Smooth muscle cell (in vitro differentiated cells): ENCODE data around the gene THADA. TPM values are rescaled to one million over a fixed set of nuclear protein-coding genes. Genes with fewer than 3 reads are reported as not detected.

Source experiments
- DNase-seq: peaks from one replicate; lab custom pipeline; 2025; ENCODE audit not compliant: unreplicated experiment; lab: John Stamatoyannopoulos, UW
- H2AFZ ChIP-seq: fragments of 200-600 bp; sonication (generic); 2 replicates; pipeline ENCODE4 v1.6.0; 2016; ENCODE audit warnings: antibody characterized with exemption, low read depth, mild to moderate bottlenecking
- H3F3A ChIP-seq: fragments of 200-600 bp; sonication (generic); 2 replicates; pipeline ENCODE4 v1.6.0; 2017; ENCODE audit warnings: antibody characterized with exemption, low read depth
- H3K27ac ChIP-seq: fragments of 200-600 bp; sonication (generic); 2 replicates; pipeline ENCODE4 v1.5.1; 2016; ENCODE audit warnings: low read depth, mild to moderate bottlenecking
- H3K27me3 ChIP-seq: fragments of 200-600 bp; sonication (generic); 2 replicates; pipeline ENCODE4 v1.6.1; 2016; ENCODE audit warnings: low read depth, mild to moderate bottlenecking
- H3K36me3 ChIP-seq: fragments of 200-600 bp; sonication (generic); 2 replicates; pipeline ENCODE4 v1.5.1; 2016; ENCODE audit warnings: low read depth
- H3K4me1 ChIP-seq: fragments of 200-600 bp; sonication (generic); 2 replicates; pipeline ENCODE4 v1.5.1; 2016; ENCODE audit warnings: low read depth
- H3K4me2 ChIP-seq: fragments of 200-600 bp; sonication (generic); 2 replicates; pipeline ENCODE4 v1.6.0; 2016; ENCODE audit warnings: mild to moderate bottlenecking
- H3K4me3 ChIP-seq: fragments of 200-600 bp; sonication (generic); 2 replicates; pipeline ENCODE4 v1.5.1; 2016; ENCODE audit warnings: mild to moderate bottlenecking
- H3K79me2 ChIP-seq: fragments of 200-600 bp; sonication (generic); 2 replicates; pipeline ENCODE4 v1.6.0; 2016; ENCODE audit warnings: low read depth, mild to moderate bottlenecking
- H3K9ac ChIP-seq: fragments of 200-600 bp; sonication (generic); 2 replicates; pipeline ENCODE4 v1.6.0; 2016; ENCODE audit warnings: low read depth
- H3K9me3 ChIP-seq: fragments of 200-600 bp; sonication (generic); replicated peaks from 2 replicates; pipeline ENCODE4 v1.5.1; 2016; ENCODE audit warnings: low read depth
- H4K20me1 ChIP-seq: fragments of 200-600 bp; sonication (generic); 2 replicates; pipeline ENCODE4 v1.6.0; 2016; ENCODE audit warnings: low read depth
- CTCF ChIP-seq: fragments of 200-600 bp; sonication (generic); IDR thresholded peaks from 2 replicates; pipeline ENCODE4 v1.5.1; 2017; ENCODE audit warnings: borderline replicate concordance, mild to moderate bottlenecking, antibody characterized with exemption; ENCODE audit not compliant: insufficient read depth, poor library complexity, severe bottlenecking
- WGBS: methylation state at CpG from one replicate; pipeline ENCODE4 v1.1.7; 2016; ENCODE audit warnings: low lambda C conversion rate; 5-methylcytosine and 5-hydroxymethylcytosine counted together
- polyA plus RNA-seq: library from polyadenylated mRNA; unstranded; fragments of >200 nt; fragmentation: Nextera tagmentation; extraction: Ambion mirVana; gene quantifications from 2 replicates; pipeline ENCODE4 v1.2.1, GENCODE V29; 2016
- total RNA-seq: library from RNA; depleted of rRNA; stranded (reverse); fragments of >200 nt; gene quantifications from 2 replicates; pipeline ENCODE4 v1.2.3, GENCODE V29; 2014

Gene THADA
- total and polyA plus RNA-seq, 2 experiments from 2014 or later = 11.3 to 20.9 TPM

GRCh38 chr2:43210467-43211303, 385.2 kb downstream of the THADA start:
- Histone ChIP-seq H2AFZ (no peak overlapping the region), H3K9ac (no peak overlapping the region), H3K4me2 (no peak overlapping the region), H3K4me3 (no peak overlapping the region), H3K27me3 (no peaks in the 10 kb centered on the region), H3K36me3 (no peaks in the 10 kb centered on the region), H3K9me3 (no peaks in the 10 kb centered on the region), H4K20me1 (no peaks in the 10 kb centered on the region), H3K27ac (no peak overlapping the region), H3F3A (no peaks in the 10 kb centered on the region), H3K79me2 (no peaks in the 10 kb centered on the region), H3K4me1 (no peaks in the 10 kb centered on the region)
- 71% methylated on average over 22 of the region's 23 CpGs for WGBS
- TF ChIP-seq CTCF = no peak
- DNase-seq = no peak

DNA sequence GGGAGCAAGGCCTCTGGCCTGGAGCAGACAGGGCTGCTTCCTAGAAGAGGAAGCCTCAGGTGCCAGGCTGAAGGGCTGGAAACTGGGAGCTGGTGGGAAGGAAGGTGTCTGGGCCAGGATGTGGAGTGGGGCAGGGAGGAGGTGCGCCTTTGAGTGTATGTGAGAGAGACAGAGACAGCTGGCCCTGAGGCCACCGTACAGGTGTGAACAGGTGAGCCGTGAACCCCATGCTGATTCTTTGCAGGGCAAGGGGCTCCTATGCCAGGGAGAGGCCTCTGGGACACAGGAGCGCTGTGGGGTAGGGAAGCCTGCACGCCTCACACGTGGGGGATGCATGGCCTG, 385.7 kb downstream of the THADA start:
- Histone ChIP-seq H3K79me2 (no peaks in the 10 kb centered on the region), H2AFZ (no peak overlapping the region), H3K9ac (no peak overlapping the region), H3F3A (no peaks in the 10 kb centered on the region), H3K4me2 (no peak overlapping the region), H3K27me3 (no peaks in the 10 kb centered on the region), H3K36me3 (no peaks in the 10 kb centered on the region), H3K4me3 (no peak overlapping the region), H3K9me3 (no peaks in the 10 kb centered on the region), H3K27ac (no peak overlapping the region), H4K20me1 (no peaks in the 10 kb centered on the region), H3K4me1 (no peaks in the 10 kb centered on the region)
- DNase-seq = no peak
- WGBS = 92% methylated on average over 6 of the region's 6 CpGs
- no peak for TF ChIP-seq CTCF

DNA sequence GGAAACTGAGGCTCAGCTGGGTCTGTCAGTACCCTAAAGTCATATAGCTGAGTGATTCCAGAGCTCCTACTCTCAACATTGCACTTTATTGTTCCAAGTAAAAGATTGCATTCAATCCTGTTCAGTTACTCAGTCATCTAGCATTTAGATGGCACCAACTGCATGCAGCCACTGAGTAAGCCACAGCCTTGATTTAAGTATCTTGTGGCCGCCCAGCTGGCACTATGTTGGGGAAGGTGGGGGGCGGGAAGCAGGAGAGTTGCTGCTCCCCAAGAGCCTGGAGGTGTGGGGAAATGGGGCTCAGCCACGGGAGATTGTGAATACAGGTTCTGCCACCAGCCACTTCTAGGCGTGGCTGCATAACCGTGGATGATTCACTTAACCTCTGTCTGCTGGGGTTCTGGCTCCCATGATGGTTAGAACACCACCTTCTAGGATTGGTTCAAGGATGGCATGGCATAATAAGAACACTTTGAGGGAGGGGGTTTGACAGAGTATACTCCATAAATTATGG, 386.6 kb downstream of the THADA start:
- Histone ChIP-seq H3K79me2 (no peaks in the 10 kb centered on the region), H3K9me3 (no peaks in the 10 kb centered on the region), H3K4me1 (no peaks in the 10 kb centered on the region), H3K27ac (no peak overlapping the region), H3F3A (no peaks in the 10 kb centered on the region), H4K20me1 (no peaks in the 10 kb centered on the region), H3K27me3 (no peaks in the 10 kb centered on the region), H3K36me3 (no peaks in the 10 kb centered on the region), H3K9ac (no peak overlapping the region), H3K4me3 (no peak overlapping the region), H3K4me2 (no peak overlapping the region), H2AFZ (no peak overlapping the region)
- TF ChIP-seq CTCF = no peak
- WGBS = 78% methylated on average over 5 of the region's 5 CpGs
- DNase-seq = no peak
